A673 (cell line): ENCODE data around the gene SPAG7. TPM values are rescaled to one million over a fixed set of nuclear protein-coding genes. Genes with fewer than 3 reads are reported as not detected.

ENCODE experiments used
- BruUV-seq: library from RNA; stranded (reverse); fragments of 400-500 nt; replicated peaks from 2 replicates; lab custom pipeline; 2021; lab: Mats Ljungman, UMichigan
- CTCF ChIA-PET: fragments of 300-600 bp; sonication (Branson Sonifier 250); formaldehyde crosslinking; loops from one replicate; lab custom pipeline; 2022; ENCODE audit warnings: antibody characterized with exemption; lab: Charles Lee
- POLR2A ChIA-PET: fragments of 300-600 bp; sonication (Branson Sonifier 250); formaldehyde crosslinking; loops from one replicate; lab custom pipeline; 2022; ENCODE audit warnings: antibody characterized with exemption; ENCODE audit not compliant: low non-redundant PET; lab: Charles Lee
- DNase-seq: peaks from one replicate; pipeline ENCODE4 v3.0.0-alpha.2; 2015; ENCODE audit warnings: low spot score
- H3K27ac ChIP-seq: fragments of 200-600 bp; sonication (generic); 2 replicates; pipeline ENCODE4 v1.5.1; 2016; ENCODE audit warnings: mixed run types, low read depth, mild to moderate bottlenecking, mixed read lengths, antibody characterized with exemption, low read length; ENCODE audit not compliant: poor library complexity, severe bottlenecking
- H3K27me3 ChIP-seq: fragments of 200-600 bp; sonication (generic); replicated peaks from 2 replicates; pipeline ENCODE4 v1.6.1; 2017; ENCODE audit warnings: mixed run types, low read depth, mild to moderate bottlenecking, mixed read lengths, antibody characterized with exemption, low read length; ENCODE audit not compliant: insufficient read depth, poor library complexity
- H3K36me3 ChIP-seq: fragments of 200-600 bp; sonication (generic); 2 replicates; pipeline ENCODE4 v1.6.1; 2016; ENCODE audit warnings: mixed run types, mild to moderate bottlenecking, mixed read lengths, antibody characterized with exemption, low read length; ENCODE audit not compliant: insufficient read depth, poor library complexity, severe bottlenecking
- H3K4me1 ChIP-seq: fragments of 200-600 bp; sonication (generic); 2 replicates; pipeline ENCODE4 v1.6.1; 2017; ENCODE audit warnings: mixed run types, mild to moderate bottlenecking, mixed read lengths, antibody characterized with exemption, low read length; ENCODE audit not compliant: insufficient read depth, poor library complexity, severe bottlenecking
- H3K4me3 ChIP-seq: fragments of 200-600 bp; sonication (generic); 2 replicates; pipeline ENCODE4 v1.5.1; 2016; ENCODE audit warnings: low read depth, mixed run types, mild to moderate bottlenecking, mixed read lengths, low read length; ENCODE audit not compliant: poor library complexity, severe bottlenecking
- H3K9me3 ChIP-seq: fragments of 200-600 bp; sonication (generic); 2 replicates; pipeline ENCODE4 v1.6.1; 2016; ENCODE audit warnings: mixed run types, low read depth, mild to moderate bottlenecking, mixed read lengths, antibody characterized with exemption, low read length; ENCODE audit not compliant: poor library complexity, severe bottlenecking
- CTCF ChIP-seq: fragments of 300-800, 200-600 bp; sonication (generic); conservative IDR thresholded peaks from 2 replicates; pipeline ENCODE4 v1.5.1; 2017; ENCODE audit warnings: low read depth, mild to moderate bottlenecking, antibody characterized with exemption, low read length, moderate library complexity, mixed read lengths
- EZH2 ChIP-seq: fragments of 200-600 bp; sonication (generic); IDR thresholded peaks from 2 replicates; pipeline ENCODE4 v1.6.1; 2017; ENCODE audit warnings: borderline replicate concordance, low read depth, mild to moderate bottlenecking, mixed read lengths, antibody characterized with exemption, low read length; ENCODE audit not compliant: poor library complexity, severe bottlenecking
- intact Hi-C: fragments of 100-400 bp; cut with micrococcal nuclease; formaldehyde crosslinking; loops from one replicate; pipeline ENCODE4 v1.10.0; 2022; ENCODE audit not compliant: unreplicated experiment
- total RNA-seq: library from RNA; stranded (reverse); gene quantifications from 2 replicates; pipeline ENCODE4 v1.2.3, GENCODE V29; 2021

SPAG7 gene
- total RNA-seq, 1 experiment from 2014 or later = 74.8 TPM

- peaks cover 36% of the 10 kb centered on the region for H3K4me1 ChIP-seq
- no TSS peak for BruUV-seq
- H3K36me3 ChIP-seq = peaks cover 36% of the 10 kb centered on the region
- DNase-seq = peak; percentile 98
- peak within 1 kb of the TSS; percentile 100 for H3K4me3 ChIP-seq
- no peaks in the 10 kb centered on the region for H3K9me3 ChIP-seq
- intact Hi-C loops = loop anchor here (2.0 kb wide), 1 partner anchor 18 kb away; the partner anchor contains the start of gene SPAG7
- ChIA-PET CTCF (interaction anchor here (0.5 to 1.0 kb wide), 2 partner anchors 8 to 527 kb away, joined by 4 to 6 read pairs; partner anchors contain the start of gene RNF167), POLR2A (interaction anchor here (0.6 kb wide), 1 partner anchor 111 kb away, joined by 3 read pairs; no protein-coding TSS in a partner anchor)
- no peak for TF ChIP-seq CTCF
- TF ChIP-seq EZH2 = no peak
- H3K27me3 ChIP-seq = no peaks in the 10 kb centered on the region
- H3K27ac ChIP-seq = peak within 1 kb of the TSS; percentile 99
Measured at GRCh38 chr17:4948166-4948930, 19.3 kb downstream of the SPAG7 start, which contains the start of gene PFN1. Gene PFN1 (minus strand): TSS chr17:4948530. CDS start chr17:4948394, 136 bp downstream.

- H3K9me3 ChIP-seq = no peaks in the 10 kb centered on the region
- peak; percentile 79 for DNase-seq
- CTCF ChIA-PET = interaction anchor here (0.5 to 1.0 kb wide), 2 partner anchors 7 to 114 kb away, joined by 3 to 4 read pairs; partner anchors contain the start of gene RNF167
- TF ChIP-seq EZH2 = no peak
- no peak for TF ChIP-seq CTCF
- BruUV-seq = no TSS peak
- H3K4me1 ChIP-seq = peaks cover 36% of the 10 kb centered on the region
- peak overlapping the region; percentile 99 for H3K27ac ChIP-seq
- intact Hi-C loops = loop anchor here (2.0 kb wide), 1 partner anchor 19 kb away; the partner anchor contains the start of gene SPAG7
- POLR2A ChIA-PET = no interaction called here
- H3K36me3 ChIP-seq = peaks cover 41% of the 10 kb centered on the region
- H3K27me3 ChIP-seq = no peaks in the 10 kb centered on the region
- H3K4me3 ChIP-seq = peak overlapping the region; percentile 100
Measured at GRCh38 chr17:4947411-4948165, 20.0 kb downstream of the SPAG7 start.

- intact Hi-C loops = no loop called here
- Histone ChIP-seq H3K36me3 (peaks cover 41% of the 10 kb centered on the region), H3K27me3 (no peaks in the 10 kb centered on the region), H3K4me3 (peak overlapping the region; percentile 100), H3K9me3 (no peaks in the 10 kb centered on the region), H3K4me1 (peaks cover 36% of the 10 kb centered on the region), H3K27ac (peak overlapping the region; percentile 99)
- BruUV-seq = no TSS peak
- ChIA-PET POLR2A (no interaction called here), CTCF (interaction anchor here (0.5 kb wide), 1 partner anchor 114 kb away, joined by 3 read pairs; no protein-coding TSS in a partner anchor)
- TF ChIP-seq CTCF (no peak), EZH2 (no peak)
- peak; percentile 43 for DNase-seq
Measured at GRCh38 chr17:4947010-4947410, 20.6 kb downstream of the SPAG7 start.
